ENCODE results near the gene COMT. TPM values are rescaled to one million over a fixed set of nuclear protein-coding genes. Genes with fewer than 3 reads are reported as not detected.

The COMT gene
- total and polyA plus RNA-seq, 9 of the 15 experiments (the other 6 are each of a cell fraction or from before 2014, with no cell fraction given), result 12.5 to 351 (median 155) TPM

- peak overlapping the region in 1 of 2 experiments; percentile 73; a peak in 2 of 4 replicates for H3K9ac ChIP-seq (ENCODE audit: insufficient read depth in 1 of 2, low read depth in 2 of 2, low read length in 2 of 2)
- no peaks in the 10 kb centered on the region for H3K79me2 ChIP-seq (ENCODE audit: control insufficient read depth, insufficient read depth, low read length)
- intact Hi-C loops (cut with micrococcal nuclease) (no loop called here), in situ Hi-C loops (cut with MboI) (no loop called here)
- H3K9me3 ChIP-seq (replicated peaks; ENCODE audit: control insufficient read depth, insufficient read depth, low read depth, low read length), result no peaks in the 10 kb centered on the region
- no peaks in the 10 kb centered on the region for H3K27me3 ChIP-seq (ENCODE audit: control insufficient read depth in 2 of 2, insufficient read depth in 2 of 2, low read length in 2 of 2)
- ChIA-PET POLR2A (interaction anchor here (0.6 to 5.7 kb wide), 10 partner anchors 8 to 270 kb away, joined by 3 to 56 read pairs (median 4); partner anchors contain the start of gene TBX1), CTCF (ENCODE audit: low intra/inter-chr PET ratio) (no interaction called here)
- 0 out of 2 replicates have a peak, but pooled peaks have one; percentile 17 for TF ChIP-seq ZNF133 (CRISPR knock-in tag; IDR thresholded peaks at IDR 0.05)
- TF ChIP-seq KDM1A (IDR thresholded peaks at IDR 0.05), result no peak
- 0 out of 2 replicates have a peak, but pooled peaks have one; percentile 17 for TF ChIP-seq ZNF583 (CRISPR knock-in tag; IDR thresholded peaks at IDR 0.05)
- no peak for TF ChIP-seq ZNF766 (CRISPR knock-in tag; conservative IDR thresholded peaks at IDR 0.05)
- 0 out of 2 replicates have a peak, but pooled peaks have one; percentile 15 for TF ChIP-seq PRMT5 (CRISPR knock-in tag; IDR thresholded peaks at IDR 0.05)
- no peak for TF ChIP-seq POLR3G (IDR thresholded peaks at IDR 0.05; ENCODE audit: extremely low read depth, insufficient read length, insufficient replicate concordance)
- TF ChIP-seq CBFA2T2 (conservative IDR thresholded peaks at IDR 0.05), result no peak
- TF ChIP-seq, protein P1, sequence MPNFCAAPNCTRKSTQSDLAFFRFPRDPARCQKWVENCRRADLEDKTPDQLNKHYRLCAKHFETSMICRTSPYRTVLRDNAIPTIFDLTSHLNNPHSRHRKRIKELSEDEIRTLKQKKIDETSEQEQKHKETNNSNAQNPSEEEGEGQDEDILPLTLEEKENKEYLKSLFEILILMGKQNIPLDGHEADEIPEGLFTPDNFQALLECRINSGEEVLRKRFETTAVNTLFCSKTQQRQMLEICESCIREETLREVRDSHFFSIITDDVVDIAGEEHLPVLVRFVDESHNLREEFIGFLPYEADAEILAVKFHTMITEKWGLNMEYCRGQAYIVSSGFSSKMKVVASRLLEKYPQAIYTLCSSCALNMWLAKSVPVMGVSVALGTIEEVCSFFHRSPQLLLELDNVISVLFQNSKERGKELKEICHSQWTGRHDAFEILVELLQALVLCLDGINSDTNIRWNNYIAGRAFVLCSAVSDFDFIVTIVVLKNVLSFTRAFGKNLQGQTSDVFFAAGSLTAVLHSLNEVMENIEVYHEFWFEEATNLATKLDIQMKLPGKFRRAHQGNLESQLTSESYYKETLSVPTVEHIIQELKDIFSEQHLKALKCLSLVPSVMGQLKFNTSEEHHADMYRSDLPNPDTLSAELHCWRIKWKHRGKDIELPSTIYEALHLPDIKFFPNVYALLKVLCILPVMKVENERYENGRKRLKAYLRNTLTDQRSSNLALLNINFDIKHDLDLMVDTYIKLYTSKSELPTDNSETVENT (CRISPR knock-in tag; IDR thresholded peaks at IDR 0.05), result peak; percentile 31; the same call in 1 of the 2 replicates
- 0 out of 2 replicates have a peak, but pooled peaks have one; percentile 26 for TF ChIP-seq POLR2G (IDR thresholded peaks at IDR 0.05; ENCODE audit: low read depth, low read length)
- TF ChIP-seq HDAC8 (tag; IDR thresholded peaks at IDR 0.05), result 0 out of 2 replicates have a peak, but pooled peaks have one; percentile 24
- TF ChIP-seq POU5F1 (IDR thresholded peaks at IDR 0.05; ENCODE audit: borderline replicate concordance, low read depth, low read length, partially characterized antibody), result no peak
- TF ChIP-seq, protein P2, sequence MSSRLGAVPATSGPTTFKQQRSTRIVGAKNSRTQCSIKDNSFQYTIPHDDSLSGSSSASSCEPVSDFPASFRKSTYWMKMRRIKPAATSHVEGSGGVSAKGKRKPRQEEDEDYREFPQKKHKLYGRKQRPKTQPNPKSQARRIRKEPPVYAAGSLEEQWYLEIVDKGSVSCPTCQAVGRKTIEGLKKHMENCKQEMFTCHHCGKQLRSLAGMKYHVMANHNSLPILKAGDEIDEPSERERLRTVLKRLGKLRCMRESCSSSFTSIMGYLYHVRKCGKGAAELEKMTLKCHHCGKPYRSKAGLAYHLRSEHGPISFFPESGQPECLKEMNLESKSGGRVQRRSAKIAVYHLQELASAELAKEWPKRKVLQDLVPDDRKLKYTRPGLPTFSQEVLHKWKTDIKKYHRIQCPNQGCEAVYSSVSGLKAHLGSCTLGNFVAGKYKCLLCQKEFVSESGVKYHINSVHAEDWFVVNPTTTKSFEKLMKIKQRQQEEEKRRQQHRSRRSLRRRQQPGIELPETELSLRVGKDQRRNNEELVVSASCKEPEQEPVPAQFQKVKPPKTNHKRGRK (tag; IDR thresholded peaks at IDR 0.05), result no peak
- no peak overlapping the region for H2AFZ ChIP-seq (ENCODE audit: low read depth, low read length)
- FAIRE-seq (no peak), ATAC-seq (no peak), DNase-seq (ENCODE audit: extremely low read depth in 1 of 4, low spot score in 3 of 4) (no peak)
- no TSS peak for BruUV-seq (replicated peaks)
- no peak overlapping the region for H3K27ac ChIP-seq (ENCODE audit: extremely low read depth, low read depth, low read length)
- H3K4me1 ChIP-seq (replicated peaks in 1 of 2; ENCODE audit: control insufficient read depth in 2 of 2, insufficient read depth in 2 of 2, low read length in 2 of 2), result peaks cover 19 to 81% of the 10 kb centered on the region in 2 experiments
- no peak overlapping the region for H3K4me3 ChIP-seq
- peaks cover 24% of the 10 kb centered on the region for H3K9me1 ChIP-seq (ENCODE audit: control insufficient read depth, insufficient read depth, low read length)
- peaks cover 60% of the 10 kb centered on the region for H4K20me1 ChIP-seq (replicated peaks; ENCODE audit: control insufficient read depth, insufficient read depth, low read length)
- no peak overlapping the region for H3K4me2 ChIP-seq (ENCODE audit: insufficient read depth, low read length)
- 71% methylated on average over 8 of the region's 8 CpGs for WGBS (ENCODE audit: insufficient coverage, low coverage, missing lambda C conversion rate)
- H3K36me3 ChIP-seq (ENCODE audit: control insufficient read depth, insufficient read depth, low read length), result peaks cover 30% of the 10 kb centered on the region; the same call in 2 of the 3 replicates
Observed at GRCh38 chr22:19982991-19983578, 41.5 kb downstream of the COMT start.
